Brain microvascular endothelial cell (primary cell): ENCODE measurements around the gene CACNA1D.

Experiments used
- DNase-seq: peaks from one replicate; pipeline ENCODE4 v3.0.0-alpha.2; 2020
- H3K27ac ChIP-seq: fragments of 250-450 bp; sonication (Bioruptor Pico); 2 replicates; pipeline ENCODE4 v1.5.1; 2020; ENCODE audit warnings: mild to moderate bottlenecking, moderate library complexity
- H3K27me3 ChIP-seq: fragments of 250-450 bp; sonication (Bioruptor Pico); replicated peaks from 2 replicates; pipeline ENCODE4 v1.5.1; 2020; ENCODE audit warnings: mild to moderate bottlenecking
- H3K36me3 ChIP-seq: fragments of 250-450 bp; sonication (Bioruptor Pico); replicated peaks from 2 replicates; pipeline ENCODE4 v1.5.1; 2020; ENCODE audit warnings: mild to moderate bottlenecking
- H3K4me3 ChIP-seq: 2 replicates; pipeline ENCODE4 v1.5.1; 2011; ENCODE audit warnings: low read depth, mild to moderate bottlenecking, control low read depth, low read length, moderate library complexity
- in situ Hi-C: cut with HindIII; loops from 2 replicates; pipeline ENCODE4 v1.10.0; 2017; ENCODE audit warnings: low sequenced_read_pairs, low pct_ligation_motif_present
- TF ChIP-seq, protein P1 (sequence below): IDR thresholded peaks from 2 replicates; pipeline ENCODE4 v1.5.1; 2011; ENCODE audit warnings: low read depth, mild to moderate bottlenecking, moderate library complexity, low read length, control low read depth, inconsistent platforms; ENCODE audit errors: missing control alignments

Gene CACNA1D

GRCh38 chr3:53812434-53812833 is 318.0 kb downstream of the CACNA1D start:
- Histone ChIP-seq H3K36me3 (no peaks in the 10 kb centered on the region), H3K27ac (no peak overlapping the region), H3K4me3 (no peak overlapping the region), H3K27me3 (no peaks in the 10 kb centered on the region)
- in situ Hi-C loops = no loop called here
- TF ChIP-seq, protein P1, sequence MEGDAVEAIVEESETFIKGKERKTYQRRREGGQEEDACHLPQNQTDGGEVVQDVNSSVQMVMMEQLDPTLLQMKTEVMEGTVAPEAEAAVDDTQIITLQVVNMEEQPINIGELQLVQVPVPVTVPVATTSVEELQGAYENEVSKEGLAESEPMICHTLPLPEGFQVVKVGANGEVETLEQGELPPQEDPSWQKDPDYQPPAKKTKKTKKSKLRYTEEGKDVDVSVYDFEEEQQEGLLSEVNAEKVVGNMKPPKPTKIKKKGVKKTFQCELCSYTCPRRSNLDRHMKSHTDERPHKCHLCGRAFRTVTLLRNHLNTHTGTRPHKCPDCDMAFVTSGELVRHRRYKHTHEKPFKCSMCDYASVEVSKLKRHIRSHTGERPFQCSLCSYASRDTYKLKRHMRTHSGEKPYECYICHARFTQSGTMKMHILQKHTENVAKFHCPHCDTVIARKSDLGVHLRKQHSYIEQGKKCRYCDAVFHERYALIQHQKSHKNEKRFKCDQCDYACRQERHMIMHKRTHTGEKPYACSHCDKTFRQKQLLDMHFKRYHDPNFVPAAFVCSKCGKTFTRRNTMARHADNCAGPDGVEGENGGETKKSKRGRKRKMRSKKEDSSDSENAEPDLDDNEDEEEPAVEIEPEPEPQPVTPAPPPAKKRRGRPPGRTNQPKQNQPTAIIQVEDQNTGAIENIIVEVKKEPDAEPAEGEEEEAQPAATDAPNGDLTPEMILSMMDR = no peak
- no peak for DNase-seq

GRCh38 chr3:53813229-53813628 is 318.8 kb downstream of the CACNA1D start:
- DNase-seq = no peak
- Histone ChIP-seq H3K27ac (no peak overlapping the region), H3K36me3 (no peaks in the 10 kb centered on the region), H3K4me3 (no peak overlapping the region), H3K27me3 (no peaks in the 10 kb centered on the region)
- TF ChIP-seq, protein P1 = no peak
- in situ Hi-C loops = no loop called here

DNA sequence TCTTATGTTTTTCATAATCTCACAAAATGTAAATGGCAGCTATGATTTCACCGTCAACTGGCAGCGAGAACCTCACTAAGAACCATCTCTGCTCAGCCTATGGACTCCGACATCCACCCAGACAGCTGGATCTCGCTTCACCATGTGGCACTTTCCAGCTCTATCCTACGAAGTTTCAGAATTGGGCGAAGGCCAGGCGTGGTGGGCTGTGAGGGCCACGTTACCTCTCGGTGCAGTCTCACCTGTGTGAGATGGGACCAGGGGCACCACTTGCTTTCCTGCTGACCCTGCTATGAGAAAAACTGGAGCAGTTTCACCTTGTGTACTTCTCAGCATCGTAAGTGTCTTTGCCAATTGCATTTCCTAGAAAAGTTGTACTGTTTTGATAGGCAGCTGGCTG is 319.5 kb downstream of the CACNA1D start:
- Histone ChIP-seq H3K27me3 (no peaks in the 10 kb centered on the region), H3K36me3 (no peaks in the 10 kb centered on the region), H3K4me3 (no peak overlapping the region), H3K27ac (no peak overlapping the region)
- TF ChIP-seq, protein P1 = no peak
- in situ Hi-C loops = no loop called here
- no peak for DNase-seq

DNA sequence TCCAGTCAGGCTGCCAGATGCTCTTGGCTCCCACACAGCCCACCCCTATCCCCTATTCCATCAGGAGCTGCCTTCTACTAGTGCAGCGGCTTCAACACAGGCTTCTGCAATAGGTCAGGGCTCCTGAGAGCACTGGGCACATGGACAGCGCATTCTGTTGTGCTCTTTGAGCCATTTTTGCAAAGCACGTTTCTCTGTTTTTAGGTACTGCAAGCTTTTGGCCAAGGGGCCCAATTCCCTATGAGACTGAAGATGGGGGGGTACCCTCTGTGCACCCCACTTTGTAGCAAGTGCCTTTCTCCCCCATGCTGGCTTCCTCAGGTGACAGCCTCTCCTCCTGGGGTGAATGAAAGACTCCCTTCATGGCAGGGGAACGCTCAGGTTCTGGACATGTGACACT is 320.7 kb downstream of the CACNA1D start:
- DNase-seq = no peak
- no peaks in the 10 kb centered on the region for H3K36me3 ChIP-seq
- TF ChIP-seq, protein P1 = no peak
- no peak overlapping the region for H3K4me3 ChIP-seq
- no peaks in the 10 kb centered on the region for H3K27me3 ChIP-seq
- no peak overlapping the region for H3K27ac ChIP-seq
- in situ Hi-C loops = no loop called here

DNA sequence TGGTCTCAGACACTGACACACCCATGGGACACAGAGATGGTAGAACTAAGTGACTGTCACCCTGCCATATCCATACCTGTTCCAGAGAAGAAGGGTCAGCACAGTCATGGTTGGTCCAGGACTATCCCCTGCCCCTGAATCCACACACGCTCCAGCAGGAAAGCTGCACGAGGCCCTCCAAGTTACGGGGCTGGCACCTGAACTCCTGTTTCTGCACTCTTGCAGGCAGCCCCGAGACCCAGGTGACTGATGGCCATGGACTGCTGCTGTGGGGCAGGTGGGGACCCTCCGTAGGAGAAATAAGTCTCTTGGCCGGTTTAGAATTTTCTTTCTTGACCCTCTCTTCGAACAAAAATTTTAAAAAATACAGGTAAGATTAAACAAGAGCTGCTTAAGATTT is 321.2 kb downstream of the CACNA1D start:
- no peak for DNase-seq
- Histone ChIP-seq H3K27ac (no peak overlapping the region), H3K36me3 (no peaks in the 10 kb centered on the region), H3K27me3 (no peaks in the 10 kb centered on the region), H3K4me3 (no peak overlapping the region)
- in situ Hi-C loops = no loop called here
- TF ChIP-seq, protein P1 = no peak

- TF ChIP-seq, protein P1 = no peak
- in situ Hi-C loops = no loop called here
- no peak overlapping the region for H3K4me3 ChIP-seq
- no peak for DNase-seq
- no peaks in the 10 kb centered on the region for H3K27me3 ChIP-seq
- H3K27ac ChIP-seq = no peak overlapping the region
- no peaks in the 10 kb centered on the region for H3K36me3 ChIP-seq
Observed at GRCh38 chr3:53816425-53816824, 322.0 kb downstream of the CACNA1D start.
